Retinal pigment epithelial cell (primary cell): ENCODE results near the gene DNAJC25.

Experiments
- DNase-seq: peaks from one replicate; pipeline ENCODE4 v3.0.0-alpha.2; 2010; ENCODE audit warnings: low read depth
- H3K4me3 ChIP-seq: 2 replicates; pipeline ENCODE4 v1.5.1; 2011; ENCODE audit warnings: mild to moderate bottlenecking, low read length, control low read depth, moderate library complexity
- CTCF ChIP-seq: conservative IDR thresholded peaks from 2 replicates; pipeline ENCODE4 v1.5.1; 2011; ENCODE audit warnings: low read depth, low read length, control low read depth, inconsistent platforms

Gene DNAJC25

GRCh38 chr9:111627260-111627963, 3.7 kb upstream of the DNAJC25 start:
- H3K4me3 ChIP-seq, result no peak overlapping the region
- TF ChIP-seq CTCF, result no peak
- no peak for DNase-seq

GRCh38 chr9:111628411-111628810, 2.7 kb upstream of the DNAJC25 start:
- H3K4me3 ChIP-seq, result no peak overlapping the region
- DNase-seq, result no peak
- no peak for TF ChIP-seq CTCF

DNA sequence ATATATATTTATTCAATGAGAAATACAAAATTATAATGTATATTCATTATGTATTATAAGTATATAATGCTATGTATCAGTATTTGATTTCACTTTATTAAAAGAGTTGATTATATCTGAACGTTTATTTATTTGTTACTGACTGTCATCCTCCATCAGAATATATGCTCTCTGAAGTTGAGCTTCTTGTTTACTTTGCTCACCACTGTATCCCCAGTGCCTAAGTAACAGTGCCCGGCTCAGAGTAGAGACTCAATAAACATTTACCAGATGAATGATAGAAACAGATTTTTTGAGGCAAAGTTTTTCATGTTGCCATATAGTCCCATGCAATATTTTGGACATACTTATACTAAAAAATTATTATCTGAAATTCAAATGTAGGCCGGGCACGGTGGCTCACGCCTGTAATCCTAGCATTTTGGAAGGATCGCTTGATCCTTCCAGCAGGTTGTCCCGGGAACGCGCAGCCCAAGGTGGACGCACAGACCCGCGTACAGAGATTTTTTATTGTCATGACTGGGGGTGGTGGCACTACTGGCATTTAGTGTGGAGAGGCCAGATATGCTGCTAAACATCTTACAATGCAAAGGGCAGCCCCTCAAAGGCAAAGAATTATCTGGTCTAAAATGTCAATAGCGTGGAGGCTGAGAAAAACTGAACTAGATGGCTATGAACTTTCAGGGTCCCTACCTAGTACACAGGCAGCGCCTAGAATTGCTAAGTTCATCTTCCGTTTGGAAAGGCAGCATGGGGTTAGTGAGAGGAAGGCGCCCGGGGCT, 761 bp upstream of the DNAJC25 start:
- no peak for DNase-seq
- TF ChIP-seq CTCF, result no peak
- peak overlapping the region; percentile 65 for H3K4me3 ChIP-seq

GRCh38 chr9:111630964-111631213, 245 bp upstream of the DNAJC25 start:
- peak overlapping the region; percentile 65 for H3K4me3 ChIP-seq
- no peak for TF ChIP-seq CTCF
- no peak for DNase-seq

- no peak for TF ChIP-seq CTCF
- DNase-seq, result no peak
- peak overlapping the region; percentile 65 for H3K4me3 ChIP-seq
These were observed 926 bp downstream of the DNAJC25 start for GRCh38 chr9:111632060-111632459.

DNA sequence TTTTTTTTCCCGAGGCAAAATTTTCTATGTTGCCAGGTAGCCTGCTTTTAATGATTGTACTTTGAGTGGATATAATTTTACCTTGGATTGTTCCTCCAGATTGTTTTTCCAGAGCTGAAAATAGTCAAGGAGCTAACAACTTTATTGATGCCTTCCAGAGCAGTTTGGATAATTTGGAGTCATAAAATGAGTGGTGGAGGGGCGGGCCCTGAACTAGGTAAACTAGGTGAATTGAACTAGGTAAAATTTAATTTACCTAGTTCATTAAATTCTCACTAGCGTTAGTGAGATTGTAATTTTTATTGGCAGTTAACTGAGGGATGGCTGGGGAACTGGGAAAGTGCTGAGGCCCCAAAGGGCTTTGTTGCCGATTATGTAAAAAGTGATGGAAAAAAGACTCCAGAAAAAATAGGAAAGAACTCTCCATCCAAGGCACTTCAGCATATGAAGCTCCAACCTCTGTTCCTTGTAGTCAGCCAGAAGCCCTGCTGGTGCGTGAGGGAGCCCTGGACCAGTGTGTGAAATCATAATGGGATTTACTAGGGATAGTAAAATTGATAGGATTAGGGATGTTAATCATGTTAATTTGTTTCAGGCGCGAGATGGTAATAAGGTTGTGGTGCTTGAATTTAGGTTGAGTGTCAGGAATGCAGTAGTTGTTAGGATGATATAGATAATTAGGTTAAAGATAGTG, 1.7 kb downstream of the DNAJC25 start:
- no peak for TF ChIP-seq CTCF
- no peak for DNase-seq
- H3K4me3 ChIP-seq, result peak overlapping the region; percentile 65
